HL-60 (cell line): Measurements from ENCODE around the gene WWOX.

Experiments used
- CTCF ChIP-seq: IDR thresholded peaks from one replicate; pipeline ENCODE4 v1.5.1; 2011; ENCODE audit warnings: low read length, control low read depth, inconsistent platforms; ENCODE audit not compliant: insufficient read depth
- GABPA ChIP-seq: IDR thresholded peaks from 2 replicates; pipeline ENCODE4 v1.6.1; 2012; ENCODE audit warnings: low read depth
- POLR2AphosphoS5 ChIP-seq: IDR thresholded peaks from 2 replicates; pipeline ENCODE4 v1.6.1; 2012; ENCODE audit warnings: low read depth
- TF ChIP-seq, protein P1 (sequence below): IDR thresholded peaks from 2 replicates; pipeline ENCODE4 v1.6.1; 2012; ENCODE audit warnings: low read depth; ENCODE audit not compliant: insufficient replicate concordance

DNA sequence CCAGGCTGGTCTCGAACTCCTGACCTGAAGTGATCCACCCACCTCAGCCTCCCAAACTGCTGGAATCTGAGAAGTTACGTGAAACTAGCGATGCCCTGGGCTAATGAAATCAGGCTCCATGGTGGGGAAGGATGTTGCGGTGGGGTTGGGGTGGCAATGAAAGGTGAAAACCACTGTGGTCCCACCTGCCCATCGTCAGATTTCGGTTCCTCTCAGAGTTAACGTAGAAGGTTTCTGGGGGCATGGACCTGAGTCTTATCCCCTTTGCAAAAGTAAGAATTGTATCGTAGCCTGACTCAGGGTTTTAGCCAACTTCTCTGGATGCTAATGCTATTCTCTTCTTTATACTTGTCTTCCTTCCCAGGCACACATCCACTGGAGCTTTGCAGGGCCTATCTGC lies 402.3 kb downstream of the WWOX start:
- TF ChIP-seq GABPA (no peak), POLR2AphosphoS5 (no peak), CTCF (no peak)
- TF ChIP-seq, protein P1, sequence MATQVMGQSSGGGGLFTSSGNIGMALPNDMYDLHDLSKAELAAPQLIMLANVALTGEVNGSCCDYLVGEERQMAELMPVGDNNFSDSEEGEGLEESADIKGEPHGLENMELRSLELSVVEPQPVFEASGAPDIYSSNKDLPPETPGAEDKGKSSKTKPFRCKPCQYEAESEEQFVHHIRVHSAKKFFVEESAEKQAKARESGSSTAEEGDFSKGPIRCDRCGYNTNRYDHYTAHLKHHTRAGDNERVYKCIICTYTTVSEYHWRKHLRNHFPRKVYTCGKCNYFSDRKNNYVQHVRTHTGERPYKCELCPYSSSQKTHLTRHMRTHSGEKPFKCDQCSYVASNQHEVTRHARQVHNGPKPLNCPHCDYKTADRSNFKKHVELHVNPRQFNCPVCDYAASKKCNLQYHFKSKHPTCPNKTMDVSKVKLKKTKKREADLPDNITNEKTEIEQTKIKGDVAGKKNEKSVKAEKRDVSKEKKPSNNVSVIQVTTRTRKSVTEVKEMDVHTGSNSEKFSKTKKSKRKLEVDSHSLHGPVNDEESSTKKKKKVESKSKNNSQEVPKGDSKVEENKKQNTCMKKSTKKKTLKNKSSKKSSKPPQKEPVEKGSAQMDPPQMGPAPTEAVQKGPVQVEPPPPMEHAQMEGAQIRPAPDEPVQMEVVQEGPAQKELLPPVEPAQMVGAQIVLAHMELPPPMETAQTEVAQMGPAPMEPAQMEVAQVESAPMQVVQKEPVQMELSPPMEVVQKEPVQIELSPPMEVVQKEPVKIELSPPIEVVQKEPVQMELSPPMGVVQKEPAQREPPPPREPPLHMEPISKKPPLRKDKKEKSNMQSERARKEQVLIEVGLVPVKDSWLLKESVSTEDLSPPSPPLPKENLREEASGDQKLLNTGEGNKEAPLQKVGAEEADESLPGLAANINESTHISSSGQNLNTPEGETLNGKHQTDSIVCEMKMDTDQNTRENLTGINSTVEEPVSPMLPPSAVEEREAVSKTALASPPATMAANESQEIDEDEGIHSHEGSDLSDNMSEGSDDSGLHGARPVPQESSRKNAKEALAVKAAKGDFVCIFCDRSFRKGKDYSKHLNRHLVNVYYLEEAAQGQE: no peak
